ENCODE measurements around the gene IGLL5. TPM values are rescaled to one million over a fixed set of nuclear protein-coding genes. Genes with fewer than 3 reads are reported as not detected.

Gene IGLL5
- total RNA-seq, 1 experiment from 2014 or later = not detected

DNA sequence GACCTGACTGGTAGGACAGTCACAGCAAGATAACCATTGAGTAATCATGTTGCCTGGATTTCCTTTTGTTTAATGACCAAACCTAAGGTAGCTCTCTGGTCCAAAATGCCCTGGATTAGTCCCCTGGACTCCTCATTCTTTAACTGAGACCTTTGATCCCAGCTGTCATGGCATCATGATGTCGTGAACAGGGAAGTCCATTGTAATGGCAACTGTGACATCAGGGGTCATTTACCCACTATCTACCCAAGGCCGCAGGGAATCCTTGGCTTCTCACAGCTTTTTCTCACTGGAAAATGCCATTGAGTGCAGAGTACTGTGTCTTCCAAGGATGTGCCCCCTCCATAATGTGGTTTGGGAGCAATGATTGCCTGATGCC is 29.1 kb upstream of the IGLL5 start:
- intact Hi-C loops (cut with micrococcal nuclease) = no loop called here
- DNase-seq (no peak), ATAC-seq (no peak)
- no peak overlapping the region for H3K4me2 ChIP-seq (ENCODE audit: low read length)
- H3K4me1 ChIP-seq (ENCODE audit: insufficient read depth, low read length) = no peaks in the 10 kb centered on the region
- no peaks in the 10 kb centered on the region for H3K9me3 ChIP-seq (ENCODE audit: low read length)
- POLR2A ChIA-PET (ENCODE audit: unreplicated experiment) = interaction anchor here (0.6 kb wide), 1 partner anchor 13 kb away, joined by 5 read pairs; no protein-coding TSS in a partner anchor
- H3K9me2 ChIP-seq (replicated peaks; ENCODE audit: low read length) = no peaks in the 10 kb centered on the region
- no peak overlapping the region for H3K27ac ChIP-seq (ENCODE audit: low read length)
- no peaks in the 10 kb centered on the region for H3K79me2 ChIP-seq (ENCODE audit: low read length)
- H3F3A ChIP-seq (ENCODE audit: low read length, unreplicated experiment) = no peaks in the 10 kb centered on the region
- H3K36me3 ChIP-seq (ENCODE audit: low read depth, low read length) = no peaks in the 10 kb centered on the region
- BruUV-seq (replicated peaks) = no TSS peak
- CTCF ChIA-PET = no interaction called here
- H3K9ac ChIP-seq (ENCODE audit: low read length) = no peak overlapping the region
- H3K4me3 ChIP-seq (ENCODE audit: low read length) = no peak overlapping the region
- peaks cover 44% of the 10 kb centered on the region for H3K27me3 ChIP-seq (ENCODE audit: low read length)
- TF ChIP-seq EZH2 (IDR thresholded peaks at IDR 0.05; ENCODE audit: low read length, unreplicated experiment) = no peak
- no peak for TF ChIP-seq EZH2phosphoT487 (IDR thresholded peaks at IDR 0.05; ENCODE audit: borderline replicate concordance, low read length)
- TF ChIP-seq, protein P1, sequence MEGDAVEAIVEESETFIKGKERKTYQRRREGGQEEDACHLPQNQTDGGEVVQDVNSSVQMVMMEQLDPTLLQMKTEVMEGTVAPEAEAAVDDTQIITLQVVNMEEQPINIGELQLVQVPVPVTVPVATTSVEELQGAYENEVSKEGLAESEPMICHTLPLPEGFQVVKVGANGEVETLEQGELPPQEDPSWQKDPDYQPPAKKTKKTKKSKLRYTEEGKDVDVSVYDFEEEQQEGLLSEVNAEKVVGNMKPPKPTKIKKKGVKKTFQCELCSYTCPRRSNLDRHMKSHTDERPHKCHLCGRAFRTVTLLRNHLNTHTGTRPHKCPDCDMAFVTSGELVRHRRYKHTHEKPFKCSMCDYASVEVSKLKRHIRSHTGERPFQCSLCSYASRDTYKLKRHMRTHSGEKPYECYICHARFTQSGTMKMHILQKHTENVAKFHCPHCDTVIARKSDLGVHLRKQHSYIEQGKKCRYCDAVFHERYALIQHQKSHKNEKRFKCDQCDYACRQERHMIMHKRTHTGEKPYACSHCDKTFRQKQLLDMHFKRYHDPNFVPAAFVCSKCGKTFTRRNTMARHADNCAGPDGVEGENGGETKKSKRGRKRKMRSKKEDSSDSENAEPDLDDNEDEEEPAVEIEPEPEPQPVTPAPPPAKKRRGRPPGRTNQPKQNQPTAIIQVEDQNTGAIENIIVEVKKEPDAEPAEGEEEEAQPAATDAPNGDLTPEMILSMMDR (conservative IDR thresholded peaks at IDR 0.05; ENCODE audit: low read depth, low read length) = no peak
- H2AFZ ChIP-seq (ENCODE audit: low read length) = no peak overlapping the region
- H4K20me1 ChIP-seq (ENCODE audit: low read length) = no peaks in the 10 kb centered on the region

DNA sequence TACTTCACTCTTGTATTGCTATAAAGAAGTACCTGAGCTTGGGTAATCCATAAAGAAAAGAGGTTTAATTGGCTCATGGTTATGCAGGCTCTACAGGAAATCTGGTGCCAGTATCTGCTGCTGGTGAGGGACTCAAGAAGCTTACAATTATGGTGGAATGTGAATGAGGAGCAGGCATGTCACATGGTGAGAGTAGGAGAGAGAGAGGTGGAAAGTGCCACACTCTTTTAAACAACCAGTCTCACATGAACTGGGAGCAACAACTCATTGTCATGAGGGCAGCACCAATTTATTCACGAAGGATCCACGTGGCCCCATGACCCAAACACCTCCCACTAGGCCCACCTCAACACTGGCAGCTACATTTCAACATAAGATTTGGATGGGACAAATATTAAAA is 24.6 kb upstream of the IGLL5 start:
- H3K4me3 ChIP-seq (ENCODE audit: low read length) = no peak overlapping the region
- no peak overlapping the region for H2AFZ ChIP-seq (ENCODE audit: low read length)
- H3K27ac ChIP-seq (ENCODE audit: low read length) = no peak overlapping the region
- no peaks in the 10 kb centered on the region for H3F3A ChIP-seq (ENCODE audit: low read length, unreplicated experiment)
- ATAC-seq = no peak
- H3K4me1 ChIP-seq (ENCODE audit: insufficient read depth, low read length) = no peaks in the 10 kb centered on the region
- H3K4me2 ChIP-seq (ENCODE audit: low read length) = no peak overlapping the region
- ChIA-PET POLR2A (ENCODE audit: unreplicated experiment) (no interaction called here), CTCF (no interaction called here)
- H4K20me1 ChIP-seq (ENCODE audit: low read length) = no peaks in the 10 kb centered on the region
- TF ChIP-seq, protein P1 (conservative IDR thresholded peaks at IDR 0.05; ENCODE audit: low read depth, low read length) = no peak
- TF ChIP-seq EZH2phosphoT487 (IDR thresholded peaks at IDR 0.05; ENCODE audit: borderline replicate concordance, low read length) = no peak
- no peak for TF ChIP-seq EZH2 (IDR thresholded peaks at IDR 0.05; ENCODE audit: low read length, unreplicated experiment)
- no peaks in the 10 kb centered on the region for H3K9me3 ChIP-seq (ENCODE audit: low read length)
- no peak overlapping the region for H3K9ac ChIP-seq (ENCODE audit: low read length)
- no peaks in the 10 kb centered on the region for H3K36me3 ChIP-seq (ENCODE audit: low read depth, low read length)
- H3K9me2 ChIP-seq (replicated peaks; ENCODE audit: low read length) = no peaks in the 10 kb centered on the region
- intact Hi-C loops (cut with micrococcal nuclease) = no loop called here
- H3K27me3 ChIP-seq (ENCODE audit: low read length) = peaks cover 56% of the 10 kb centered on the region
- no peaks in the 10 kb centered on the region for H3K79me2 ChIP-seq (ENCODE audit: low read length)
- BruUV-seq (replicated peaks) = no TSS peak
- DNase-seq = no peak

GRCh38 chr22:22865311-22866072 is 22.1 kb upstream of the IGLL5 start:
- ATAC-seq (no peak), DNase-seq (no peak)
- Histone ChIP-seq H3K79me2 (ENCODE audit: low read length) (no peaks in the 10 kb centered on the region), H3K36me3 (ENCODE audit: low read depth, low read length) (no peaks in the 10 kb centered on the region), H3K9me2 (replicated peaks; ENCODE audit: low read length) (no peaks in the 10 kb centered on the region), H3K4me1 (ENCODE audit: insufficient read depth, low read length) (no peaks in the 10 kb centered on the region), H3K27me3 (ENCODE audit: low read length) (peaks cover 49% of the 10 kb centered on the region), H4K20me1 (ENCODE audit: low read length) (no peaks in the 10 kb centered on the region), H2AFZ (ENCODE audit: low read length) (no peak overlapping the region), H3K9ac (ENCODE audit: low read length) (no peak overlapping the region), H3K9me3 (ENCODE audit: low read length) (no peaks in the 10 kb centered on the region), H3F3A (ENCODE audit: low read length, unreplicated experiment) (no peaks in the 10 kb centered on the region), H3K4me3 (ENCODE audit: low read length) (no peak overlapping the region), H3K27ac (ENCODE audit: low read length) (no peak overlapping the region), H3K4me2 (ENCODE audit: low read length) (no peak overlapping the region)
- TF ChIP-seq EZH2 (IDR thresholded peaks at IDR 0.05; ENCODE audit: low read length, unreplicated experiment) (no peak), EZH2phosphoT487 (IDR thresholded peaks at IDR 0.05; ENCODE audit: borderline replicate concordance, low read length) (no peak)
- TF ChIP-seq, protein P1 (conservative IDR thresholded peaks at IDR 0.05; ENCODE audit: low read depth, low read length) = no peak
- ChIA-PET CTCF (no interaction called here), POLR2A (ENCODE audit: unreplicated experiment) (no interaction called here)
- BruUV-seq (replicated peaks) = no TSS peak
- intact Hi-C loops (cut with micrococcal nuclease) = no loop called here

Measured in PC-3 (cell line).